H4 (cell line): ENCODE results near the gene COL4A1. TPM values are rescaled to one million over a fixed set of nuclear protein-coding genes. Genes with fewer than 3 reads are reported as not detected.

Experiments
- DNase-seq: peaks from one replicate; pipeline ENCODE4 v3.0.0-alpha.2; 2015; ENCODE audit warnings: low spot score
- total RNA-seq: library from RNA; depleted of rRNA; stranded (reverse); fragments of >200 nt; shearing (Covaris generic); gene quantifications from 2 replicates; pipeline ENCODE4 v1.2.3, GENCODE V29; 2014

The COL4A1 gene
- total RNA-seq, 1 experiment from 2014 or later: 56.1 TPM

DNA sequence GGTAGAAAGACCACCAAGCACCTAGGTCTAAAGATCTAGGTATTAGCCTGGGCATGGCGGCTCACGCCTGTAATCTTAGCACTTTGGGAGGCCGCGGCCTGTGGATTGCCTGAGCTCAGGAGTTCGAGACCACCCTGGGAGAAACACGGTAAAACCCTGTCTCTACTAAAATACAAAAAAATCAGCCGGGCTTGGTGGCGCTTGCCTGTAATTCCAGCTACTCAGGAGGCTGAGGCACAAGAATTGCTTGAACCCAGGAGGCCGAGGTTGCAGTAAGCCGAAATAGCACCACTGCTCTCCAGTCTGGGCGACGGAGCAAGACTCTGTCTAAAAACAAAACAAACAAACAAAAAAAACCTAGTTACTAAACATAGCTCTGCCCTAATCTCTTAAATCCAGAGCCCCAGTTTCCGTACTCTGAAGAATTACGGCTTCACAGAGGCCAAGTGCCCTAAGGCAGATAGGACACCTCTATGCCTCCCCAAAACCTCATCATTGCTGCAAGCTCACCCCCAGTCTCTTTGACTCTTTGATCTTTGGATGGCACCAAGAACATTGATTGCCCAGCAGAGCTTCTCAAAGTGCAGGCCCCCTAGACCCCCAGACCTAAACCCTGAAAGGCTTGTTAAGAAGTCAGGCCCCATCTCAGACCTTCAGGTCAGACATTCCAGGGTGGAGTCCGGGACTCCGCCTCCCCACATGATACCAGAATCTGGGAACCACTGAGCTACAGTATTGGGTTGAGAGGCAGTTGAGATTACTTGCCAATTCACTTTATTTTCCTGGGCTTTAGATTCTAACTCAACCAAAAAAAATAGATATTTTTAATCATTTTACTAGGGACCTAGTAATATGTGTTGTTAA is 2.9 kb upstream of the COL4A1 start:
- no peak for DNase-seq

DNA sequence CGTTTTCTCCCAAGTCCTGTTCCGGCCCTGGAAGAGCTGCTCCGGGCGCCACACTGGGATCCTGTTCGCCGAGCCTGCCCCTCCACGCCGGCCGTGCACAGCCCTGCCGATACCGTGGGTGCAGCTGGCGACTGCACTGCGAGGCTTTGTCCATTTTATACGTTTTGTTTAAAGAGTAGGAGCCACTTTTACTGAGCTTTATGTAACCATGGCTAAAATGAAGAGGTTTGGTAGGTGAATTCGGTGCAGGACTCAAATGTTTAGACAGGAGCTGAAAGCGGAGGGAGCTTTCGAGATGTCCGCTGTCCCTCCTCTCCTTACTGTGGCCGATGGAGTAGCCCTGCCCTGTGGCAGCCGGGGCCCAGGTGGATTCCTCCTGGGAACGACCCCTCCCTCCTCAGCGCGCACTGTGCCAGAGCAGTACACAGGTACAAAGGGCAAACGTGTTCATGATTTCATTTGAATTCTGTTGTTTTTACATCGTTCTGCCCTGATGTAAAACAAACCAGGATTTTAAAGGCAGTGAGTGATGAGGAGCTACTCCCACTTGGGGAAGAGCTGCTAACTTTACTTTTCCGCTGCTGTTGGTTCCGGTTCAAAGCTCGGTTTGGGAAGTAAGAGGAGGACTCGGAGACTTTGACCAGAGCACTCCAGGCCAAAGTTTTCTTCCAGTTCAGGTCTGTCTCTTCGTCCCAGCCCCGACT is 1.9 kb upstream of the COL4A1 start:
- no peak for DNase-seq

DNA sequence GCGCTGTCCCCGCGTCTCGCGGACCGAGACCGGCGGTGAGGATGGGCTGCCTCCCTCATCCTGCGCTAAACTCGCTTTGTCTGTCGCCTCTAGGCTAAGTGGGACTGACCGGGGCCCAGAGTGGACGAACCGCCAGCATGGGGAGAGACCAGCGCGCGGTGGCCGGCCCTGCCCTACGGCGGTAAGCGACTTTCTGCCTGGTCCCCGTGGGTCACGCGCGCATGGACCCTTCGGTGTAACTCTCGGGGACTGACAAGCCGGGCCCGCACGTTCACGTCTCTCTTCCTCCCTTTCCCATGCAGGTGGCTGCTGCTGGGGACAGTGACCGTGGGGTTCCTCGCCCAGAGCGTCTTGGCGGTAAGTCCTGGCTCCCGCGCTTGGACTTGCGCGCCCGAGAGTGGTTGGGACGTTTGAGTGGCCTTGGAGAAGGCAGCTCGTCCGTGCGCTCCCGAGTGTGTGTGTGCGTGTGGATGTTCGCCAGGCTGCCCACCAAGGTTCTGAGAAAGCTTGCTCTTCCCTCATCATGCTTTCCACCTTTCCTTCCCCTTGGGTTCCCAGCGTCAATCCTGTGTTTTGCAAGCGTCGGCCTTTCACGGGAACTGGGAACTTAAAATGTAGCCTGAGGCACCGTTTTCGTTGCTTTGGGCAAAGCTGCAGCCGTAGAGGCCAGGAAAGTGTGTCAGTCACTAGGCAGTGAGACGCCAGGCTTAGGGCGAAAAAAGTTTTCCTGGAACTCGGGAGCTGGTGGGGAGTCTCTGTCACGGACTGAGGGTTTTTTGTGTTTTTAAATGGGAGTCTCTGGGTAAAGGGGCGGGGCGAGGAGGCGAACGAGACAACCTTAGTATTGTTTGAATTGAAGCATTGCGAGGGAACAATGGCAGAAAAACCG is 1.1 kb upstream of the COL4A1 start:
- no peak for DNase-seq

DNA sequence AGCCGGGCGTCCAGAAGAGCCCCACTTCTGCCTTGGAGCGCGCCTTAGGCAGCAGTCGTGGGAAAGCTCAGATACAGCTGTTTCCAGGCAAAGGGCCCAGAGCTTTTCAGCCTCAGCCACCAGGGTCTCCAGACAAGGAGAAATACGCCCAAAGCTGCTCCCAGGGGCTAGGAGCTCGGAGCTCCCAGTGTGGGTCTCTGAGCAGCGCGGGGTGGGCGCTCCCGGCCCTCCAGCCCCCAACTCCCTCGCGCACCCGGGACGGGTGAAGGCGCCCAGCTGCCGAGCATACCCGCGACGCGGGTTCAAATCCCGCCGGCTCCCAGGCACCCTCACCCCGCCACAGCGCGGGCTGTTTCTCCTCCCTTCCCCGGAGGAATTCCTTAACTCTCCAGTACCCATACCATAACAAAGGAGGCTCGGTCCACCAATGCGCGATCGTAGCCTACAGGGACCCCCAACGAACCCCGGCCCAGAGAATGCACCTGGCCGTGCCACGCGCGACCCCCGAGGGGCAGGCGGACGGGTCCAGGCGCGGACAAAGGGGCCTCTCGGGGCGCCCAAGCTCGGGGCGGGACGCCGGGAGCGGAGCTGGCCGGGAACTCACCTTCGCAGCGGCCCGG is 507 bp downstream of the COL4A1 start:
- no peak for DNase-seq

DNA sequence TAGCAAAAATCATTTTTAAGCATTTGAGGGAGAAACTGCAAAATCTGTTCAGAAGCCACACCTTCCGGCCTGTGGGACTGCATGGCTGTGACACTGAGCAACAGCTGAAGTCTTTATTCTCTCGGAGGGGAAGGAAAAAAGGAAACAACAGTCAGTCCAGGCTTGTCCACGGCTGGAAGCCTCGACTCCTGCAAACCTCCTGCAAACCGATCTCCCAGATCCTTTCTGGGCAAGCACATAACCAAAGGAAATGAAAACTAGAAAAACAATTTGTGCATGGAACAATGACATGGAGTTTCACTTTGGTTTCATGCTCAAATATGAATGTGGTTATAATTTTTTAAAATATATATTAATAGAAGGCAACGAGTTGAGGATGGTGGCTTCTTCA is 1.0 kb downstream of the COL4A1 start:
- no peak for DNase-seq

DNA sequence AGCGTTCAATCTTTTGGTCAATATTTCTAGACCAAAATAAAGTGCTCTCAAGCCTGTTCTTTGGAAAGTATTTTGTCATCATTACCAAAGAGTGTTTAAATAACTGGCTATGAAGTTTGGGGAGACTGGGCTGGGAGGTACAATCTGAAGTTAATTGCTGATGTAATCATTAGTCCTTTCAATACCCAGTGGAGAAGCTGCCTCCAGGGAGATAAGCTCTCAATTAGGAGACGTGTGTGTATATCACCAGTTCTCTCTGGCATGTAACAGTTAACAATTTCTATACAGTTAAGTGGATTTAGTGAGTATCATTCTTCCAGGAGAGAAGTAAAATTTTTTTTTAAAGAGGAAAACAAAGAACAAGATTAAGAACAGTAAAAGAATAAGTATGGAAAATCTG is 1.4 kb downstream of the COL4A1 start:
- DNase-seq: no peak

DNA sequence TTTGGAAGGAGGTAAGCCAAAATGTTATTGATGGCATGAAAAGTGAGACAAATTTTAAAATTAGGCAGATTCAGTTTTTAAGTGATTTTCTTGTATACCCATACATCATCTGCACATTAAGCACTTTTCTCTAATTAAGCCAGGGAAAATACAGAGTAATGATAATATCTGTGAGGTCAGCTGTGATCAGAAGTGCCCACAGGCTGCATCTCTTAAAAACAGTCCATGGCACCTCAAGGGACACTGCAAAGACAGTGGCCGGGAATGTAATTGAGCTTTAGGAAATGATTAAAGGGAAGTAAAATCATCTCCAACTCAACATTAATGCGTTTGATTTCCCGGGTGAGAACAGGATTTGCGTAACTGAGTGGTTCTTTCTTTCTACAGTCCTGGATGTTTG is 2.0 kb downstream of the COL4A1 start:
- DNase-seq: no peak

DNA sequence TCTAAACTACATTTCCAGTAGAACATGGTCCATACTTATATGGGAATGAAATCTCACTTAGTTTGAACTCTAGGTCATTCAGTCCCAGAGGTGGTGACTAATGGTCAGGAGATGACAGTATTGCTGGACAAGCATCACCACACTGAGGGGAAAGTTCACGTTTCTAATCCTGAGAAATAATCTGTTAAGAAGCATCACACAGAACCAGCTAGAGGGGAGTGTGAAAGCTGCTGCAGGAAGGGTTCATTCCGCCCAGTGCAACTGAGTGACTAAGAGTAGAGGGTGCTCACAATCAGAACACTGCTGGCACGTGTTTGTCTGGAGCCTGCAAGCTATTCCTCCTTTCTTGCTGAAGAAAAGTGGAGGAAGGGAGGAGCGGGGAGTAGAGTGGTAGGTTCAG is 2.7 kb downstream of the COL4A1 start:
- DNase-seq: no peak

DNA sequence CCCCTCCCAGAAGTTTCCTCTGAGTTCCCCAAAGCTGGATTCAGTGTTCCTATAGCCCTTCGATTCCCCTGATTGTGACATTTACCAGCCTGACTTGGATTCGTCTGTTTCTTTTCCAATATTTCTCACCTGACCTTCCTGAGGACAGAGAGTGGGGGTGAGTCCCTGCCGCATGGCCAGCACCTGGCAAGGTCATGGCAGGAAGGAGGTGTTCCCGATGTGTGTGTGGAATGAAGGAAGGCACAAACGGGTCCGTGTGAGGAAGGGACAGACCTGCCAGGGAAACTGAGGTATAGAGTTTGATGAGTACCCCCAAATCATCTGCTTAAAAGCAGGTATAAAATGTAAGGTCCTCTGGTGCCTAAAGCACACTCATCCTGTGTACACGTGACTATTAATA is 3.3 kb downstream of the COL4A1 start:
- DNase-seq: no peak

DNA sequence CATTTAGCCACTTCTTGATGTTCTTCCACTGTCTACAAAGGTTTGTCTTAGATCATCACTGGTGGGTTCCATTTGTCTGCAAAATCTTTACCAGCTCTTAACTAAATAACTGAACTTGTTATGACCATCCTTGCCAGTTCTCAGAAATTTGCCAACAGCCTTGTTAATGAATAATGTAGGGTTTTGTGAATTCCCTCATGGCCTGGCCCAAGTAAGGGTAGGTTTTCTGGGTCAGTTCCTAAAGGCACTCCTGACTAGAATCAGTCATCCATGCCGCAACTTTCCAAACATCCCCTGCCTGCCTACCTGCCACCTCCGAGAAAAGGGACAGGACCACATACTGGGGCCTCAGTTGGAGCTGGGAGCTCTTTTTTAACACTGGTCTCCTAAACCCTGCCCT is 4.0 kb downstream of the COL4A1 start:
- no peak for DNase-seq

DNA sequence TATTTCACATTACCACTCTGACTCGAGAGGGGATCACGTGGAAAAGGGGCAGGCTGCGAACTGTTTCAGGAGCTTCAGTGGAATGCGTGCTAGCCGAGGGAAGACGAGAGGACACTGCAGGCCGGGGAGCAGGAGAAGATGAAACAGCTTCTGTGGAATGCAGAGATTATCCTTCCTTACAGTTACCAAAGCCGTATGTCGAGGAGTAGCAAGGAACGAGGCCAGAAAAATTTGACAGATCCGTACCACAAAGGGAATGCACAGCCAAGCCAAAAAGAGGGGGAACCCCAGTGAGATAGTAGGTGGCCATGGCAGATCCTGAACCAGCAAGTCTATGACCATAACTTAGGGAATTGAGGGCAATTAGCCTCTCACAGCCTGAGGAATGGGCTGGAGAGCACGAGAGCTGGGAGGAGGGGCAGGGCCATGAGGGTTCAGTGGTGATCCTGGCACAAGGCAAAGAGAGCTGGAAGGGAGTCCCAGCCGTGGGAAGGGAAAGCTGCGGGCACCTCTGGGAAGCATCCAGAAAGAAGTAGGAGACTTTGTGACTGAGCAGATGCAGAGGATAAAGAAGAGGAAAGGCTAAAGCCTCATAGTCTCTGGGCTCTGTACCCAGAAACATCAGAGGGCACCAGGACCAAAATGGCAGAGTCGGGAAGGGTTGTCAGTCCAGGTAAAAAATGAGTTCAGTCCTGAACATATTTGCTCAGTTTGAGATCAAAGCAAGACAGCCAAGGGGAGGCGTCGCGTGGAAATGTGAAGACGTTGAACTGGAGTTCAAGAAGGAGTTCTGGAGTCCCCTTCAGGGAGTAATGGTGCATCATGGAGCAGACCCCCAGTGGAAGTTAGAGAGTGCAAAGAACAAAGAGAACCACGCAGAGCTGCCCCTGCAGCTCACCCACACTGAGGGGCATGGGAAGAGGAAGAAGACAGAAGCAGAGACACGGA is 5.1 kb downstream of the COL4A1 start:
- no peak for DNase-seq

DNA sequence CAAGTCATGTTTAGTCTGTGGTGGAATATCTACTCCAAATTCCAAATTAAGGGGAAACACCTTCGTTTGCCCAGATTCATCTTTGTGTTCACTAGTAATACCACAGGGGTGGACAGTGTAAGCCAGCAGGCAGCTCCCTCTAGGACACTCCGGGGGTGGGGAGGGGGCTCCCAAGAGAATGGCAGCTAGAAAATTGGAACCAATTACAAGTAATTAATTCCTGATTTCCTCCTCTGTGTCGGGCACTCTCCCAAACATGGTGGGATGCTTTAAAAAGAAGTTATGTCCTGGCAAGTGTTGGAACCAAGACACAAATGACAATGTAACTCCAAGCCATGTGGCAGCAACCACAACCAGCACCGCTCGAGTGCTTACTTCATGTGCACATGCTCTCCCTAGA is 5.9 kb downstream of the COL4A1 start:
- DNase-seq: no peak

DNA sequence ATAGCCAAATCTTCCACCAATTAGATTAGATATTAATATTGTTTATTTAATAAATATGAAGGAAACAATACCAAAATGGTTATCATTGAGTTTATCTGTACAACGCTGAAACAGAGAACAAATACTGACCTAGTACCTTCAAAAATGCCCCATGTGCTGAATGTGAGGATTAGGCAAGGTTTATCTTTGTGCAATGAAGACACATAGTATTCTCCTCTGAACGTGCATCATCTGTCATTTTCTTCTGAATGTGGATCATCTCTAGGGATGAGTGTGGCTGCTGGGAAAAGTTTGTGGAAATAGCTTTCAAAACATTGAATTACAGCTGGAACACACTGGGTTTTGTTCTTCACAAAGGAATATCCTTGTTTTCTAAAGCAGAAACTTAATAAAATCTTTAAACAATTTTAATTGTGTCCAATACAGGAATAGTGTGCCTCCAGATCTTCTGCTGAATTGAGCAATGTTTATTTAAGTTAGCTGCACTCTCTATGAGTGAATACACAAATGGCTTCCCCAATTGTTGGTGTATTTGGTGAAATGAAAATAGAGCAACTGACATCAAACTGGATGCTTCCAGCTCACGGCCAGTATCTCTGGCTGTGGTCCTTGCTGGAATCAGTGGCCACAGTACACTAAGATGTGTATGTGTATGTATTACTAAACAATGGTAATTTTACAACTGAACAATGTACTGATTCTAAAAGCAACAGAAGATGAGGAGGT is 6.7 kb downstream of the COL4A1 start:
- no peak for DNase-seq

DNA sequence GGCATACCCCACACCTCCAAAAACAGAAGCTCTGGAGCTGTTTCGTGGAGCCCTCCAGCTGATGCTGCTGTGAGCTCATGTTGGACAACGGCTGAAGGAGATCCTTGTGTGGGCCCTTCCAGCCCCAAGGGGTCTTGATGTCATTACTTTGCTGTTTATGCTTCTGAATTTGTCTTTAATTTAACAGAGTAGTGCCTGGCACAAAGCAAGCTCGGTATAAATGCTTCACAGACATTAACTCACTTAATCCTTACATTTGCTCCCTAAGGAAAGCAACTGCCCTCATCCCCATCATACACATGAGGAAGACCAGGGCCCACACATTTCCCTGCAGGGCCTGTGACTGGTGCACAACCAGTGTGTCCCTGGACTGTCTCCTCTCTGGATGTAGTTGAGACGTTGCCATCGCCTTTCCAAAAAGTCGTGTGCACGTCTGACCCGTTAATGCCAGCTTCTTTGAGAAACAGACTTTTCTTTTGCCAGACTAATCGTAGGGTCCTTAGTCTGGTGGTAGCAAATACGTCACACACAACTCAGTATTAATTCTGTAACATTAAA is 7.6 kb downstream of the COL4A1 start:
- DNase-seq: no peak

DNA sequence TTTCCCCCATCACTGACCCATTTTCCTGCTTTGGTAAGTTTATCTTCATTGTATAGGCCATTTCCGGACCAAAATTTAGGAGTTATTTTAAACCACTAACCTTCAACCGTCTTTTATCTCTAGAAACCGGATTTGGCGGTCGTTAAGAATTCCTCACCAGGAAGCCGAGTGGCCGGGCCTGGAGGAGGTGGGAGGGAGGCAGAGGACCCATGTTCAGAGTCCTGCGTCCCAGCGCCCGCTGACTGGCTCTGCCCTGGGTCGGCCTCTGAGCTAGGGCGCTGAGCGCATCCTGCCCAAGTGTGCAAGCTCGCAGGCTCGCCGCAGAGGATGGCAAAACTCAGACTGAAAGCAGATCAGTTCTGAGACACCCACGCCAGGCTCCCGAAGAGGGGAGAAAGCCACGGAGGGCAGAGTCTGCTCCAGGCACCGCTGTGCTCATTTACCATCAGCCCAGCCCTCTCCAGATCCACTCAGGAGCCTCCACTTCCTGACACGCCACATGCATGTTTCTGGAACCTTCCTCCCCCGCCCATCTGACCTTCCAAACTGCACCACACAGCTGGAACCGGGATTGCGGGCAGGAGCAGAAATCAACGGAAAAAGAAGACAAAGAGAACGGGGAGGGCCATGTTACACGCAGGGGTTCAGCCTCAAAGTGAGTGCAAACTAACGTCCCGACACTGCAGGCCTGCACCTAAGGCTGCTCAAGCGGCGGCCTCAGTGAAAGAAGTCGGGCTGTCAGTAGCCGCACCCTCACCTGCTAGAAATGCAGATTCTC is 8.3 kb downstream of the COL4A1 start:
- no peak for DNase-seq

DNA sequence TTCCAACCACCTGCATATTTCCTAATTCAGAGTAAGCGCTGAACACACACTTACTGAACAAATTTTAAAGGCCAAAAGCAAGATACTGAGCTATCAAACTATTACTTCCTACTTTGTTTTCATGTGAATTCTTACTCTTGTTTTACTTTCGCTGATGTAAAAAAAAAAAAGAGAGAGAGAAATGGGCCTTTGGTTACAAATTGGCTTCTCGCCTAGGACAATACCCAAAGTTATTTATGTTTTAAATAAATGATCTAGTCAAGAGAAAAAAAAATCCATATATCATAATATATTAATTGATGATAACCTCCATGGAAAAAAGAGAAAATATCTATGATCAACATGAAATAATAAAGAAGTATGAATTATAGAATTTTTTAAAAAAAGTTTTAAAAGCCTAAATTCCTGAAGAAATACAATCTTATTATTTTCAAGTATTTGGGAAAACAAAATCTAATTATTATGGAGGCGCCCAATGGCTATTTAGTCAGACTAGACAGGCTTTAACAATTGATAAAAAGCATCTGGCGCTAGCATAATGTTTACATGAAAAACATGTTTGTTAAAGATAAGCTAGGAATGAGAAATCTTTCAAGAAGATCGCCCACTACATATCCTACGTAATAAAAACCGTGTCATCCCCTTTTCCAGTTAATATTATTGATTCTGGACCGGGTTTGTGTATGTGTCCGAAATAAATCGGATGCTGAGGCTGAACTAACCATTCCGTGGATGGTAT is 9.0 kb downstream of the COL4A1 start:
- no peak for DNase-seq

DNA sequence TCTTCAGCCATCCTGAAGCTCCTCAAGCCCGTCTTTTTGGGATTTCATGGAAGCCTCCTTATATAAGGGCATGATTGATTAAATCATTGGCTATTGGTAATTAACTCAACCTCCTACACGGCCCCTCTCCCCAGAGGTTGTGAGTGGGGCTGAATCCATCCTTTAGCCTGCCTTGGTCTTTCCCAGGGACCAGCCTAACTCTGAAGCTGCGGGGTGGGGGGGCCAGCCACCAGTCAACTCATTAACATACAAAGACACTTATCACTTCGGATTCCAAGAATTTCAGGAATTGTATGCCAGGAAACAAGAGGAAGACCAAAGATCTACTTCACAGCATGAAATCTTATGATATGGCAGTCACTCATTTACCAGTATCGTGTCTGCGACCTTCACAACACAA is 9.9 kb downstream of the COL4A1 start:
- DNase-seq: no peak

DNA sequence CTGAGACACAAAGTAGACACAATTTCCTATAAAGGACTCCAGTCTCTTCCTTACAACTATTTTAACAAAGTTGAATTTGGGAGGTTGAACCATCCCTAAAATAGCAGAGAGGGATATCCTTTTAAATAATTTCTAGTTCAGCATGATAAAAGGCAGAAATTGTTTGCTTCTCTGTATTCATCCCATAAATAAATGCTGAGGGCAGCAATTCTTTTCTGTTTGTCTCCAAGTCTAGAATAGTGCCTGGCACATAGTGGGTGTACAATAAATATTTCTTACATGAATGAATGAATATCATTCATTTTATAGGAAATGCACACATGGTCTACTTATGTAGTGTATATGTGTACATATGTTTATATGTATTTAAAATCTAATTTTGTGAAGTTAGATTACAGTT is 12.3 kb downstream of the COL4A1 start:
- DNase-seq: no peak
